ENCODE data around the gene L2HGDH. TPM values are rescaled to one million over a fixed set of nuclear protein-coding genes. Genes with fewer than 3 reads are reported as not detected.

L2HGDH gene
- total and polyA plus RNA-seq, 2 donors from 2014 or later, result 11.1 to 12.5 TPM

Small RNA genes within 50 kb of the gene (microRNA-seq; reads per million reads assigned to microRNA genes)
- gene MIR4504, result not detected

Other genes with a start within 250 kb of the L2HGDH start
- 8.3 TPM for gene VCPKMT, start 195.7 kb downstream of the L2HGDH start, total RNA-seq
- 8.0 TPM for gene VCPKMT, start 195.7 kb downstream of the L2HGDH start, polyA plus RNA-seq (ENCODE audit: insufficient read depth, low read depth, low replicate concordance)
- 39.7 TPM for gene SOS2, start 80.7 kb downstream of the L2HGDH start, total RNA-seq
- 11.9 TPM for gene SOS2, start 80.7 kb downstream of the L2HGDH start, polyA plus RNA-seq (ENCODE audit: insufficient read depth, low read depth, low replicate concordance)
- 23.7 TPM for gene DMAC2L, start 95 bp upstream of the L2HGDH start, total RNA-seq
- 27.3 TPM for gene DMAC2L, start 95 bp upstream of the L2HGDH start, polyA plus RNA-seq (ENCODE audit: insufficient read depth, low read depth, low replicate concordance)
- 60.0 TPM for gene CDKL1, start 84.7 kb upstream of the L2HGDH start, total RNA-seq
- gene CDKL1, start 84.7 kb upstream of the L2HGDH start, polyA plus RNA-seq (ENCODE audit: insufficient read depth, low read depth, low replicate concordance), result 17.9 TPM
- 47.8 TPM for gene MAP4K5, start 220.3 kb upstream of the L2HGDH start, total RNA-seq
- 9.4 TPM for gene MAP4K5, start 220.3 kb upstream of the L2HGDH start, polyA plus RNA-seq (ENCODE audit: insufficient read depth, low read depth, low replicate concordance)
- gene ATL1, start 247.9 kb upstream of the L2HGDH start, total RNA-seq, result 5.9 TPM
- gene ATL1, start 247.9 kb upstream of the L2HGDH start, polyA plus RNA-seq (ENCODE audit: insufficient read depth, low read depth, low replicate concordance), result 4.0 TPM